ENCODE data around the gene AGAP3. TPM values are rescaled to one million over a fixed set of nuclear protein-coding genes. Genes with fewer than 3 reads are reported as not detected.

The AGAP3 gene
- total and polyA plus RNA-seq, 2 of the 4 experiments (the other 2 are of a cell fraction): 35.3 to 93.9 TPM

DNA sequence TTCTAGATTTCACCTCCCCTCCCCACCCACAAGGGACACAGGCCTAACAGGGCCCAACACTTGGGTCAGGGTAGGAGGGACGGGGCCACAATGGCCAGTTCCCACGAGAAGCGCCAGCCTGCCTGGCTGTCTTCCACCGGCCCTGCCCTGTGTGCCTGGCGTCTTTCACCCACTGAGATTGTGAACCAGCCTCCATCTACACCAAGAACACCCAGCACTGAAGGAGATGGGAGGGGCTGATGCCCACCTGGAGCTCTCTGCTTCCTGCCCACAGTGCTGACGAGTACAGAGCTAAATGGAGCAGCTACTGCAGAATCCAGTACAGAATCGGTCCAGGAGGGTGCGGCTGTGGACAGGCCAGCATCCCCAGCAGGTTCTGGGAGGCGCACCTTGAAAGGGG lies 40.3 kb upstream of the AGAP3 start:
- H3K9me1 ChIP-seq (ENCODE audit: insufficient read depth, low read length): peaks cover 6% of the 10 kb centered on the region; the same call in 1 of the 2 replicates
- no peak overlapping the region for H4K8ac ChIP-seq (ENCODE audit: low read depth in 2 of 2, low read length in 2 of 2)
- H2AK9ac ChIP-seq (replicated peaks; ENCODE audit: low read depth, low read length, poor library complexity): peak overlapping the region; percentile 72
- TF ChIP-seq, protein P1, sequence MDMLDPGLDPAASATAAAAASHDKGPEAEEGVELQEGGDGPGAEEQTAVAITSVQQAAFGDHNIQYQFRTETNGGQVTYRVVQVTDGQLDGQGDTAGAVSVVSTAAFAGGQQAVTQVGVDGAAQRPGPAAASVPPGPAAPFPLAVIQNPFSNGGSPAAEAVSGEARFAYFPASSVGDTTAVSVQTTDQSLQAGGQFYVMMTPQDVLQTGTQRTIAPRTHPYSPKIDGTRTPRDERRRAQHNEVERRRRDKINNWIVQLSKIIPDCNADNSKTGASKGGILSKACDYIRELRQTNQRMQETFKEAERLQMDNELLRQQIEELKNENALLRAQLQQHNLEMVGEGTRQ (IDR thresholded peaks at IDR 0.05; ENCODE audit: low read depth, low read length): no peak
- TF ChIP-seq RAD21 (IDR thresholded peaks at IDR 0.05; ENCODE audit: low read length) (no peak), CHD1 (IDR thresholded peaks at IDR 0.05; ENCODE audit: low read depth, low read length) (no peak), CEBPB (IDR thresholded peaks at IDR 0.05; ENCODE audit: low read depth, low read length) (no peak), SMC3 (IDR thresholded peaks at IDR 0.05; ENCODE audit: low read depth, low read length) (no peak), FOS (IDR thresholded peaks at IDR 0.05; ENCODE audit: low read depth, low read length) (no peak), MAFK (IDR thresholded peaks at IDR 0.05; ENCODE audit: low read depth, low read length) (no peak), ELK1 (IDR thresholded peaks at IDR 0.05; ENCODE audit: borderline replicate concordance, low read depth, low read length) (no peak), POLR2A (IDR thresholded peaks at IDR 0.05; ENCODE audit: low read depth, low read length) (no peak), MXI1 (IDR thresholded peaks at IDR 0.05; ENCODE audit: borderline replicate concordance, low read depth, low read length) (no peak), RCOR1 (IDR thresholded peaks at IDR 0.05; ENCODE audit: insufficient replicate concordance, low read length) (no peak), NFE2L2 (IDR thresholded peaks at IDR 0.05; ENCODE audit: low read depth, low read length) (no peak), MAZ (IDR thresholded peaks at IDR 0.05; ENCODE audit: borderline replicate concordance, low read depth, low read length) (no peak)
- ATAC-seq (ENCODE audit: low read depth) (no peak), DNase-seq (no peak)
- H2AK5ac ChIP-seq (ENCODE audit: low read depth, low read length): no peak overlapping the region
- H3K9ac ChIP-seq (ENCODE audit: low read depth, low read length): no peak overlapping the region
- no peak overlapping the region for H3K18ac ChIP-seq (ENCODE audit: low read depth, low read length)
- CTCF ChIA-PET: no interaction called here
- no peak overlapping the region for H2AFZ ChIP-seq (replicated peaks; ENCODE audit: low read length, poor library complexity)
- POLR2A ChIA-PET (ENCODE audit: unreplicated experiment): no interaction called here
- whole genome bisulfite sequencing, 2 experiments (ENCODE audit: extremely low coverage in 2 of 2, insufficient read length in 1 of 2): 92% methylated on average over 4 of the region's 9 CpGs; no CpG with 5 or more reads in 1 of the 2 experiments
- intact Hi-C loops (cut with micrococcal nuclease) (no loop called here), in situ Hi-C loops (cut with MboI; ENCODE audit: low sequenced_read_pairs) (no loop called here), dilution Hi-C loops (cut with HindIII; ENCODE audit: low sequenced_read_pairs, unreplicated experiment) (no loop called here)
- no peak overlapping the region for H3K14ac ChIP-seq (replicated peaks; ENCODE audit: low read depth, low read length)
- no peak overlapping the region for H4K91ac ChIP-seq (ENCODE audit: insufficient read depth, low read depth, low read length)
- H4K5ac ChIP-seq (ENCODE audit: low read depth, low read length): no peak overlapping the region
- H2BK15ac ChIP-seq (ENCODE audit: low read depth, low read length): no peak overlapping the region
- no peak overlapping the region for H3K23ac ChIP-seq (ENCODE audit: low read depth, low read length)
- H3K79me1 ChIP-seq (ENCODE audit: low read depth in 1 of 2, low read length in 2 of 2): no peaks in the 10 kb centered on the region
- H3K4me1 ChIP-seq (ENCODE audit: control insufficient read depth, insufficient read depth, low read length): peaks cover 11% of the 10 kb centered on the region; the same call in 1 of the 2 replicates
- no peaks in the 10 kb centered on the region; the same call in 1 of the 2 replicates for H3K27me3 ChIP-seq (ENCODE audit: control insufficient read depth, insufficient read depth, low read length)
- H3K36me3 ChIP-seq (ENCODE audit: control insufficient read depth, insufficient read depth, low read length): peaks cover 12% of the 10 kb centered on the region; the same call in 1 of the 2 replicates
- no TSS peak for BruUV-seq (replicated peaks)
- no peak overlapping the region for H2BK120ac ChIP-seq (ENCODE audit: low read depth, low read length)
- no peaks in the 10 kb centered on the region for H3K9me3 ChIP-seq (ENCODE audit: control insufficient read depth, insufficient read depth, low read length)
- H3K56ac ChIP-seq (ENCODE audit: extremely low read depth, insufficient read depth, low read length): no peak overlapping the region
- no peak overlapping the region for H3K4me2 ChIP-seq (ENCODE audit: low read depth, low read length)
- no peak overlapping the region for H3K4ac ChIP-seq (ENCODE audit: low read depth, low read length)
- no peak overlapping the region for H2BK5ac ChIP-seq (ENCODE audit: low read depth, low read length, poor library complexity, severe bottlenecking)
- no peak overlapping the region for H2BK20ac ChIP-seq (ENCODE audit: low read depth, low read length)
- peaks cover 18% of the 10 kb centered on the region for H4K20me1 ChIP-seq (ENCODE audit: insufficient read depth, low read length)
- H3K27ac ChIP-seq (ENCODE audit: insufficient read depth, low read length): no peak overlapping the region
- H3K4me3 ChIP-seq (ENCODE audit: insufficient read depth, low read depth, low read length): no peak overlapping the region
